C4-2B (cell line): ENCODE data around the gene SMTNL2.

Experiments used
- H3K27ac ChIP-seq: fragments of 450-650 bp; 2 replicates; pipeline ENCODE4 v1.5.1; 2017
- CTCF ChIP-seq: fragments of 450-650 bp; conservative IDR thresholded peaks from 2 replicates; pipeline ENCODE4 v1.5.1; 2017; ENCODE audit warnings: mild to moderate bottlenecking
- ZFX ChIP-seq: fragments of 450-650 bp; IDR thresholded peaks from 2 replicates; pipeline ENCODE4 v1.6.1; 2017

Gene SMTNL2

GRCh38 chr17:4607773-4608187 is 23.5 kb downstream of the SMTNL2 start:
- no peak for TF ChIP-seq CTCF

GRCh38 chr17:4609761-4610160 is 25.4 kb downstream of the SMTNL2 start:
- TF ChIP-seq ZFX (no peak), CTCF (no peak)
- H3K27ac ChIP-seq: no peak overlapping the region

More at GRCh38 chr17:4607773-4608187, 23.5 kb downstream of the SMTNL2 start:
- H3K27ac ChIP-seq: no peak overlapping the region

- TF ChIP-seq ZFX (no peak), CTCF (no peak)
- H3K27ac ChIP-seq: no peak overlapping the region
These were observed 25.8 kb downstream of the SMTNL2 start for GRCh38 chr17:4610162-4610561.

- H3K27ac ChIP-seq: no peak overlapping the region
- TF ChIP-seq ZFX: no peak
- no peak for TF ChIP-seq CTCF
These were observed 26.3 kb downstream of the SMTNL2 start for GRCh38 chr17:4610656-4611055.

GRCh38 chr17:4616476-4616875 is 32.1 kb downstream of the SMTNL2 start:
- H3K27ac ChIP-seq: no peak overlapping the region
- TF ChIP-seq CTCF: no peak
- no peak for TF ChIP-seq ZFX

GRCh38 chr17:4617090-4617489 is 32.8 kb downstream of the SMTNL2 start:
- no peak overlapping the region for H3K27ac ChIP-seq
- no peak for TF ChIP-seq ZFX
- no peak for TF ChIP-seq CTCF

- no peak overlapping the region for H3K27ac ChIP-seq
- TF ChIP-seq CTCF (no peak), ZFX (no peak)
These were observed 33.4 kb downstream of the SMTNL2 start for GRCh38 chr17:4617590-4618351.
